Ishikawa (cell line): ENCODE data around the gene MIER2.

Source experiments
- CEBPB ChIP-seq: IDR thresholded peaks from 2 replicates; pipeline ENCODE4 v1.6.1; 2012
- CREB1 ChIP-seq: IDR thresholded peaks from 2 replicates; pipeline ENCODE4 v1.6.1; 2012; ENCODE audit warnings: low read depth
- EP300 ChIP-seq: IDR thresholded peaks from 2 replicates; pipeline ENCODE4 v1.6.1; 2012; ENCODE audit warnings: borderline replicate concordance
- FOXM1 ChIP-seq: IDR thresholded peaks from 2 replicates; pipeline ENCODE4 v1.6.1; 2012; ENCODE audit warnings: low read depth, borderline replicate concordance
- RAD21 ChIP-seq: IDR thresholded peaks from 2 replicates; pipeline ENCODE4 v1.6.1; 2012; ENCODE audit warnings: low read depth
- REST ChIP-seq: IDR thresholded peaks from 2 replicates; pipeline ENCODE4 v1.6.1; 2012; ENCODE audit warnings: low read depth, mild to moderate bottlenecking
- TAF1 ChIP-seq: IDR thresholded peaks from 2 replicates; pipeline ENCODE4 v1.6.1; 2012; ENCODE audit warnings: low read depth, mild to moderate bottlenecking
- TEAD4 ChIP-seq: IDR thresholded peaks from 2 replicates; pipeline ENCODE4 v1.6.1; 2012
- USF1 ChIP-seq: IDR thresholded peaks from 2 replicates; pipeline ENCODE4 v1.6.1; 2012
- YY1 ChIP-seq: IDR thresholded peaks from 2 replicates; pipeline ENCODE4 v1.6.1; 2012; ENCODE audit warnings: low read depth
- ZBTB7A ChIP-seq: IDR thresholded peaks from 2 replicates; pipeline ENCODE4 v1.6.1; 2012; ENCODE audit warnings: low read depth
- TF ChIP-seq, protein P1 (sequence below): IDR thresholded peaks from 2 replicates; pipeline ENCODE4 v1.6.1; 2012

- TF ChIP-seq EP300 (no peak), TEAD4 (no peak), RAD21 (no peak), FOXM1 (no peak), YY1 (no peak), CREB1 (no peak), REST (no peak), USF1 (no peak), CEBPB (no peak), TAF1 (no peak), ZBTB7A (no peak)
- TF ChIP-seq, protein P1, sequence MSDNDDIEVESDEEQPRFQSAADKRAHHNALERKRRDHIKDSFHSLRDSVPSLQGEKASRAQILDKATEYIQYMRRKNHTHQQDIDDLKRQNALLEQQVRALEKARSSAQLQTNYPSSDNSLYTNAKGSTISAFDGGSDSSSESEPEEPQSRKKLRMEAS: no peak
Observed at GRCh38 chr19:389255-389934, 44.8 kb upstream of the MIER2 start.
